Activated T-cell treated with anti-CD3 and anti-CD28 coated beads for 4 hours (primary cell): ENCODE data around the gene TRIM36.
A peak's percentile ranks its signal among the peaks of the same experiment; 100 is the strongest.

Experiments
- DNase-seq: peaks from one replicate; pipeline ENCODE4 v3.0.0-alpha.2; 2020

The TRIM36 gene

GRCh38 chr5:115169487-115170133 lies at the start of gene TRIM36:
TSS of gene TRIM36 (minus strand) at chr5:115169908. CDS start at chr5:115169634, 274 bp downstream.
- peak; percentile 87 for DNase-seq

GRCh38 chr5:115214541-115214940 lies 44.8 kb upstream of the TRIM36 start:
- no peak for DNase-seq

- DNase-seq: no peak
Measured at GRCh38 chr5:115209279-115209678, 39.6 kb upstream of the TRIM36 start.

GRCh38 chr5:115202952-115203351 lies 33.2 kb upstream of the TRIM36 start:
- DNase-seq: no peak

GRCh38 chr5:115196161-115196560 lies 26.5 kb upstream of the TRIM36 start:
- DNase-seq: no peak

- no peak for DNase-seq
Measured at GRCh38 chr5:115194676-115195075, 25.0 kb upstream of the TRIM36 start.

GRCh38 chr5:115193295-115193694 lies 23.6 kb upstream of the TRIM36 start:
- no peak for DNase-seq

- DNase-seq: no peak
Measured at GRCh38 chr5:115192098-115192497, 22.4 kb upstream of the TRIM36 start.

GRCh38 chr5:115191474-115192031 lies 21.8 kb upstream of the TRIM36 start:
- no peak for DNase-seq

GRCh38 chr5:115190388-115190787 lies 20.7 kb upstream of the TRIM36 start:
- DNase-seq: no peak

GRCh38 chr5:115189866-115190265 lies 20.2 kb upstream of the TRIM36 start:
- DNase-seq: no peak

- DNase-seq: no peak
Measured at GRCh38 chr5:115186794-115187193, 17.1 kb upstream of the TRIM36 start.

- DNase-seq: no peak
Measured at GRCh38 chr5:115184770-115185169, 15.1 kb upstream of the TRIM36 start.

- no peak for DNase-seq
Measured at GRCh38 chr5:115181757-115182156, 12.0 kb upstream of the TRIM36 start.

GRCh38 chr5:115180165-115180709 lies 10.5 kb upstream of the TRIM36 start:
- no peak for DNase-seq

- DNase-seq: no peak
Measured at GRCh38 chr5:115179394-115180164, 9.9 kb upstream of the TRIM36 start.

GRCh38 chr5:115179030-115179393 lies 9.3 kb upstream of the TRIM36 start:
- no peak for DNase-seq

- DNase-seq: no peak
Measured at GRCh38 chr5:115170929-115171510, 1.3 kb upstream of the TRIM36 start.

- no peak for DNase-seq
Measured at GRCh38 chr5:115170134-115170928, 623 bp upstream of the TRIM36 start.

GRCh38 chr5:115168829-115169486 lies 750 bp downstream of the TRIM36 start:
- DNase-seq: no peak

- no peak for DNase-seq
Measured at GRCh38 chr5:115166744-115167393, 2.8 kb downstream of the TRIM36 start.

- DNase-seq: no peak
Measured at GRCh38 chr5:115165790-115166189, 3.9 kb downstream of the TRIM36 start.
